Chondrocyte (in vitro differentiated cells): ENCODE data around the gene PILRA. TPM values are rescaled to one million over a fixed set of nuclear protein-coding genes. Genes with fewer than 3 reads are reported as not detected.

Source experiments
- DNase-seq: peaks from one replicate; pipeline ENCODE4 v3.0.0; 2021; ENCODE audit warnings: mixed read lengths, low spot score
- H3K27ac Mint-ChIP-seq: one replicate; pipeline ENCODE4 v1.8.0; 2021; ENCODE audit warnings: mild to moderate bottlenecking, moderate library complexity, mixed read lengths; ENCODE audit not compliant: unreplicated experiment
- H3K27me3 Mint-ChIP-seq: 2 replicates; pipeline ENCODE4 v1.8.0; 2021; ENCODE audit warnings: low read depth, mixed read lengths
- H3K36me3 Mint-ChIP-seq: 2 replicates; pipeline ENCODE4 v1.8.0; 2021; ENCODE audit warnings: low read depth, mixed read lengths
- H3K4me1 Mint-ChIP-seq: 2 replicates; pipeline ENCODE4 v1.8.0; 2021; ENCODE audit warnings: low read depth, mild to moderate bottlenecking, mixed read lengths
- H3K4me3 Mint-ChIP-seq: one replicate; pipeline ENCODE4 v1.8.0; 2021; ENCODE audit warnings: mild to moderate bottlenecking, moderate library complexity, mixed read lengths; ENCODE audit not compliant: unreplicated experiment
- H3K9me3 Mint-ChIP-seq: 2 replicates; pipeline ENCODE4 v1.8.0; 2021; ENCODE audit warnings: low read depth, mixed read lengths
- CTCF ChIP-seq: fragments of 200-600 bp; sonication (generic); IDR thresholded peaks from 2 replicates; pipeline ENCODE4 v1.5.0; 2021; ENCODE audit warnings: antibody characterized with exemption, mild to moderate bottlenecking, moderate library complexity
- total RNA-seq: library from RNA; stranded (reverse); gene quantifications from 3 replicates; pipeline ENCODE4 v1.2.1, GENCODE V29; 2021

The PILRA gene
- total RNA-seq, 1 donor from 2014 or later = 0.60 TPM

DNA sequence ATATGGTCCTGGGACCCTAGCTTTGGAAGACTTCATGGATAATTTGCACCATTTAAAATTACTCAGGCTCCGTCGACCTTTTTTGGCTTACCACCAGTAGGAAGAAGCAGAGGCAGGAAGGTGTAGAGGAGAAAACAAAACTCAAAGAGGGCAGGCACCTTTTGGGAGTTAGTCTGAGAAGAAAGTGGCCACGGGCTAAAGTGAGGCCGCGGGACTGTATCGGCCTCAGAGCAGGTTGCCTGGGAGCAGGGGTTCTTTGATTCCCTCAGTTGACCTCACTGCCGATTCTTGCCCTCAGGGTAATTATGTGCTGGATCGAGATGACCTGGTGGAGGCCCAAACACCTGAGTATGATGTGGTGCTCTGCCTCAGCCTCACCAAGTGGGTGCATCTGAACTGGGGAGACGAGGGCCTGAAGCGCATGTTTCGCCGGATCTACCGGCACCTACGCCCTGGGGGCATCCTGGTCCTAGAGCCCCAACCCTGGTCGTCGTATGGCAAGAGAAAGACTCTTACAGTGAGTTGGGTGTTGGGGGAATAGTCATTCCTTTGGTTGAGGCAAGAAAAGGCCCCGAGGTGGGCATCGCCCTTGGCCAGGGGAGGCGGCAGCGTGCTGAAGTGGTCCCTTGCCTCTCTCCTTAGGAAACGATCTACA lies 59.5 kb downstream of the PILRA start:
- Mint-ChIP-seq H3K9me3 (no peaks in the 10 kb centered on the region), H3K27ac (peak overlapping the region; percentile 39), H3K36me3 (peaks cover 9% of the 10 kb centered on the region), H3K4me1 (peaks cover 49% of the 10 kb centered on the region), H3K4me3 (no peak overlapping the region), H3K27me3 (no peaks in the 10 kb centered on the region)
- DNase-seq = peak; percentile 54
- no peak for TF ChIP-seq CTCF

DNA sequence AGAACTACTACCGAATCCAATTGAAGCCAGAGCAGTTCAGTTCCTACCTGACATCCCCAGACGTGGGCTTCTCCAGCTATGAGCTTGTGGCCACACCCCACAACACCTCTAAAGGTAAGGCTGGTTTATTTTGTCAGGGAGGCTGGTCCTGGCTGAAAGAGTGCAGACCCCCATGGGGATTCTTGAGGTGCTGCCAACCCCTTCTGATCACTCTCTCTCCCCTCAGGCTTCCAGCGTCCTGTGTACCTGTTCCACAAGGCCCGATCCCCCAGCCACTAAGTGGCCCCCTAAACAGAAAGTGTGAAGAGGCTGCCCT lies 59.9 kb downstream of the PILRA start:
- Mint-ChIP-seq H3K36me3 (peaks cover 9% of the 10 kb centered on the region), H3K4me1 (peaks cover 44% of the 10 kb centered on the region), H3K4me3 (no peak overlapping the region), H3K27me3 (no peaks in the 10 kb centered on the region), H3K27ac (no peak overlapping the region), H3K9me3 (no peaks in the 10 kb centered on the region)
- DNase-seq = no peak
- TF ChIP-seq CTCF = no peak

GRCh38 chr7:100433592-100434296 lies 60.5 kb downstream of the PILRA start:
- Mint-ChIP-seq H3K27me3 (no peaks in the 10 kb centered on the region), H3K4me3 (no peak overlapping the region), H3K36me3 (peaks cover 9% of the 10 kb centered on the region), H3K4me1 (peaks cover 42% of the 10 kb centered on the region), H3K9me3 (no peaks in the 10 kb centered on the region), H3K27ac (peak overlapping the region; percentile 30)
- DNase-seq = peak; percentile 58
- no peak for TF ChIP-seq CTCF

DNA sequence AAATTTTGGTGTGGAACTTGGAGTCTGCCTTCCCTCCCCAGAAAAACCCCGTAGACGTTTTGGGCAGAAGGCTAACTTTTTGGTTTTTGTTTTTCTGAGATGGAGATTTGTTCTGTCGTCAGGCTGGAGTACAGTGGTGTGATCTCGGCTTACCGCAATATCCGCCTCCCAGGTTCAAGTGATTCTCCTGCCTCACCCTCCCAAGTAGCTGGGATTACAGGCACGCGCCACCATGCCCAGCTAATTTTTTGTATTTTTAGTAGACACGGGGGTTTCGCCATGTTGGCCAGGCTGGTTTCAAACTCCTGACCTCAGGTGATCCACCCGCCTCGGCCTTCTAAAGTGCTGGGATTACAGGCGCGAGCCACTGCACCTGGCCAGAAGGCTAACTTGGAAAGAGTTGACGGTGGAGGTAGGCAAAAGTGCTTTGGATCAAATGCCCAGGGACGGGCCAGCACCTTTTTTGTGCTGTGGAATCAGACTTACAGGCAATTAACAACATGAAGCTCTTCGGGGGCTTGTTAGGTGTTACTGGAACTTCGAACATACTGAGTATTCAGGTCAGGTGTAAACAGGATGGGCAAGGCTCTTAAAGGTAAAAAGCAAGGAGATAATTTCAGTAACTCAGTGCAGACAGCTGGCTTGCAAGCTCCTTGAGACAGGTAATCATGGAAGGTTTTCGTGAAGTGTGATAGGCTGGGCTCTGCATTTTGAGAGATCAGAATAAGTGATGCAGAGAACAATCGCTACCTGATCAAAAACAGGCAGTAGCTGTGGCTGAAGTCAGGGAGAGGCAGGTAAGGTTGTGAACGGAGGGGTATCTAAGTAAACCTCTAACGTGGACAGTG lies 61.2 kb downstream of the PILRA start:
- H3K4me3 Mint-ChIP-seq = peak overlapping the region; percentile 76
- peak; percentile 22 for DNase-seq
- H3K9me3 Mint-ChIP-seq = no peaks in the 10 kb centered on the region
- peak overlapping the region; percentile 46 for H3K27ac Mint-ChIP-seq
- no peaks in the 10 kb centered on the region for H3K27me3 Mint-ChIP-seq
- H3K4me1 Mint-ChIP-seq = peaks cover 42% of the 10 kb centered on the region
- no peak for TF ChIP-seq CTCF
- H3K36me3 Mint-ChIP-seq = peaks cover 9% of the 10 kb centered on the region
